WI38 (cell line): Measurements from ENCODE around the gene TAP1.

Experiments used
- H3K4me3 ChIP-seq: 2 replicates; pipeline ENCODE4 v1.5.1; 2011; ENCODE audit warnings: low read depth, mild to moderate bottlenecking, control low read depth, low read length
- CTCF ChIP-seq: IDR thresholded peaks from 2 replicates; pipeline ENCODE4 v1.5.1; 2012; ENCODE audit warnings: low read depth, mild to moderate bottlenecking, control low read depth, low read length

Gene TAP1, protein sequence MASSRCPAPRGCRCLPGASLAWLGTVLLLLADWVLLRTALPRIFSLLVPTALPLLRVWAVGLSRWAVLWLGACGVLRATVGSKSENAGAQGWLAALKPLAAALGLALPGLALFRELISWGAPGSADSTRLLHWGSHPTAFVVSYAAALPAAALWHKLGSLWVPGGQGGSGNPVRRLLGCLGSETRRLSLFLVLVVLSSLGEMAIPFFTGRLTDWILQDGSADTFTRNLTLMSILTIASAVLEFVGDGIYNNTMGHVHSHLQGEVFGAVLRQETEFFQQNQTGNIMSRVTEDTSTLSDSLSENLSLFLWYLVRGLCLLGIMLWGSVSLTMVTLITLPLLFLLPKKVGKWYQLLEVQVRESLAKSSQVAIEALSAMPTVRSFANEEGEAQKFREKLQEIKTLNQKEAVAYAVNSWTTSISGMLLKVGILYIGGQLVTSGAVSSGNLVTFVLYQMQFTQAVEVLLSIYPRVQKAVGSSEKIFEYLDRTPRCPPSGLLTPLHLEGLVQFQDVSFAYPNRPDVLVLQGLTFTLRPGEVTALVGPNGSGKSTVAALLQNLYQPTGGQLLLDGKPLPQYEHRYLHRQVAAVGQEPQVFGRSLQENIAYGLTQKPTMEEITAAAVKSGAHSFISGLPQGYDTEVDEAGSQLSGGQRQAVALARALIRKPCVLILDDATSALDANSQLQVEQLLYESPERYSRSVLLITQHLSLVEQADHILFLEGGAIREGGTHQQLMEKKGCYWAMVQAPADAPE

GRCh38 chr6:32853541-32854375 is at the start of gene TAP1, which contains the start of gene PSMB9:
TSS of gene TAP1 (minus strand) at chr6:32853704. CDS start at chr6:32853636, 68 bp downstream.
TSS of gene PSMB9 (plus strand) at chr6:32854192. CDS start at chr6:32854230, 38 bp downstream.
- peak within 1 kb of the TSS; percentile 82 for H3K4me3 ChIP-seq
- TF ChIP-seq CTCF, result peak; percentile 76

GRCh38 chr6:32895006-32895345 is 41.5 kb upstream of the TAP1 start:
- TF ChIP-seq CTCF, result no peak
- H3K4me3 ChIP-seq, result peak overlapping the region; percentile 78

DNA sequence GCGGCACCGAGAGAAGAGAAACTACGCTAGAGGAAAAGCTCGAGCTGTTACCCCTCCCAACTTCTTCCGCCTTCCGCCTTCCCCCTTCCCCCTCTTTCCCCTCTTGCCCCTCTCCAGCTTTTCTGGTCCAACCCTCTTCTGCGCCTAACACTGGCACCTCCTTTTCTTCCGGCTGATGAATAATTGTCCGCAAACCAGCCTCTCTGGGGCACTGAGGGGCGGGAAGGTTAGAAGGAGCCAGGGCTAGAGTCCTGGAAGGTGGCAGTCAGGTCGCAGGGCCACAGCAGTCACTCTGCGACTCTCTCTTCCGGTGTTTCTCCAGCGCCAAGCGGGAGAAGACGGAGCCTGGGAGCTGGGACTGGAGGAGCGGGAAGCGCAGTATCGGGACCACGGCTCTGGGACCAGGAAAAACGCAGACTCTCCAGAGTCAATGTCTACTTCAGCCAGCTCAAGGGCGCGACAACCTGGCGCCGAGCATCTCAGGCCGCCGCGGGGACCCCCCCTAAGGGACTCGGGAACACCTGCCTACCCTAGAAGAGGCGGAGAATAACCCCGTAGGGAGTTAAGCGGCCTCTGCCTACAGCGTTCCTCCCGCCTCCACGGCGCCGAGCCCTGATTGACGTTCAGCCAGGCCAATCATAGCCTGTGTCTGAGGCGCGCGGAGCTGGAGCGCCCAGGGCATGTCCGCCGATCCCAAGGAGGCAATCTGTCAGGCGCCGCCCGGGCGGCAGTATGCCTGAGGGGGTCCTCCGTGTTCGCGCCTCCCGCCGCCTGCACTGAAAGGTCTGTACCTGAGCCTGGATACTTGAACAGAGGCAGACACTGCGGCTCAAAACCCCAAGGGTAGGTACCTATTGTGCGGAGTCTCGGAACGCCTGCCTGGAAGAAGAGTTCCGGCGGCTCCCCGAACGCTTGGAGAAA is 40.8 kb upstream of the TAP1 start:
- H3K4me3 ChIP-seq, result peak overlapping the region; percentile 78
- TF ChIP-seq CTCF, result no peak

- H3K4me3 ChIP-seq, result no peak overlapping the region
- no peak for TF ChIP-seq CTCF
These were observed 37.3 kb upstream of the TAP1 start for GRCh38 chr6:32890831-32891230.

DNA sequence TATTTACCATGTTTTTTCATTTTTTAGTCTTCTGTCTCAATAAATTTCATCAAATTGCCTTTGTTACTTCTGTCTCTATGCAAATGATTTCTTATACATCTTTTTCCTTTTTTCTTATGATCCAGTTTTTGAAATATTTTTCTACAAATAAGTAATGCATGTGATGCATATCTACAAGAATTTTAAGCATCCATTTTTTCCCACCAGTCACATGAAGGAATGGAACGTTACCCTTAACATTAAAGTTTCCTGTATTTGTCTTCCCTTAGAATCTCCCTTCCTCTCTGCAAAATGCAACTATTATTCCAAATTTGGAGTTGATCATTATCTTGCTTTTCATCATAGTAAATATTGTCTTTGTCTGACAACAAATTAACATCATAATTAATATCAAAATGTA is 36.0 kb upstream of the TAP1 start:
- no peak for TF ChIP-seq CTCF
- H3K4me3 ChIP-seq, result no peak overlapping the region

- H3K4me3 ChIP-seq, result no peak overlapping the region
- TF ChIP-seq CTCF, result no peak
These were observed 35.1 kb upstream of the TAP1 start for GRCh38 chr6:32888576-32888975.
